WTC11 (cell line): Measurements from ENCODE around the gene SLC25A45. TPM values are rescaled to one million over a fixed set of nuclear protein-coding genes. Genes with fewer than 3 reads are reported as not detected.

ENCODE experiments used
- ATAC-seq: fragments of 200-7000 bp; cut with Tn5 transposase; 2 replicates; pipeline ENCODE4 v1.10.0; 2021; ENCODE audit warnings: mild to moderate bottlenecking, moderate library complexity
- CTCF ChIA-PET: fragments of 300-600 bp; sonication (Branson Sonifier 250); formaldehyde crosslinking; loops from one replicate; lab custom pipeline; 2021; ENCODE audit warnings: antibody characterized with exemption; lab: Charles Lee
- POLR2A ChIA-PET: fragments of 350-600 bp; sonication (Branson Sonifier 250); formaldehyde crosslinking; loops from one replicate; lab custom pipeline; 2021; ENCODE audit warnings: antibody characterized with exemption; lab: Charles Lee
- DNase-seq: peaks from one replicate; pipeline ENCODE4 v3.0.0; 2021; ENCODE audit warnings: low spot score
- H3K27ac Mint-ChIP-seq: 2 replicates; pipeline ENCODE4 v1.8.0; 2021; ENCODE audit warnings: mixed read lengths
- H3K27me3 Mint-ChIP-seq: 2 replicates; pipeline ENCODE4 v1.8.0; 2021; ENCODE audit warnings: low read depth, mild to moderate bottlenecking, moderate library complexity, mixed read lengths
- H3K36me3 Mint-ChIP-seq: 2 replicates; pipeline ENCODE4 v1.8.0; 2021; ENCODE audit warnings: mixed read lengths
- H3K4me1 Mint-ChIP-seq: 2 replicates; pipeline ENCODE4 v1.8.0; 2022; ENCODE audit warnings: mixed read lengths
- H3K4me3 Mint-ChIP-seq: 2 replicates; pipeline ENCODE4 v1.8.0; 2021; ENCODE audit warnings: mild to moderate bottlenecking, moderate library complexity, mixed read lengths
- H3K9me3 Mint-ChIP-seq: 2 replicates; pipeline ENCODE4 v1.8.0; 2021; ENCODE audit warnings: mixed read lengths
- ARID4B ChIP-seq: sonication (generic); formaldehyde crosslinking; IDR thresholded peaks from 2 replicates; pipeline ENCODE4 v1.8.0; 2023; ENCODE audit warnings: missing genetic modification reagents, mild to moderate bottlenecking, borderline replicate concordance
- ATF6 ChIP-seq: sonication (generic); formaldehyde crosslinking; IDR thresholded peaks from 2 replicates; pipeline ENCODE4 v1.8.1; 2023; ENCODE audit warnings: mild to moderate bottlenecking, missing genetic modification reagents
- CTCF ChIP-seq: fragments of 200-600 bp; IDR thresholded peaks from 2 replicates; pipeline ENCODE4 v1.8.0; 2022; ENCODE audit warnings: antibody characterized with exemption
- FOXK1 ChIP-seq: sonication (generic); formaldehyde crosslinking; IDR thresholded peaks from 2 replicates; pipeline ENCODE4 v1.8.0; 2022; ENCODE audit warnings: mild to moderate bottlenecking, moderate library complexity, missing genetic modification reagents
- MYBL2 ChIP-seq: sonication (generic); formaldehyde crosslinking; IDR thresholded peaks from 2 replicates; pipeline ENCODE4 v1.8.1; 2023; ENCODE audit warnings: mild to moderate bottlenecking, moderate library complexity, missing genetic modification reagents
- NFATC4 ChIP-seq: fragments of 250-450 bp; sonication (Bioruptor Pico); IDR thresholded peaks from 2 replicates; pipeline ENCODE4 v1.9.0; 2021; ENCODE audit warnings: mild to moderate bottlenecking
- NR2C2 ChIP-seq: sonication (generic); formaldehyde crosslinking; IDR thresholded peaks from 2 replicates; pipeline ENCODE4 v1.8.0; 2022; ENCODE audit warnings: mild to moderate bottlenecking, missing genetic modification reagents
- SMAD4 ChIP-seq: sonication (generic); formaldehyde crosslinking; IDR thresholded peaks from 2 replicates; pipeline ENCODE4 v1.8.0; 2022; ENCODE audit warnings: mild to moderate bottlenecking, missing genetic modification reagents
- SOX15 ChIP-seq: fragments of 250-450 bp; sonication (Bioruptor Pico); IDR thresholded peaks from 2 replicates; pipeline ENCODE4 v1.9.0; 2021; ENCODE audit warnings: mild to moderate bottlenecking
- USF2 ChIP-seq: sonication (generic); formaldehyde crosslinking; IDR thresholded peaks from 2 replicates; pipeline ENCODE4 v1.8.1; 2023; ENCODE audit warnings: mild to moderate bottlenecking, missing genetic modification reagents, moderate library complexity
- ZNF138 ChIP-seq: sonication (generic); formaldehyde crosslinking; conservative IDR thresholded peaks from 2 replicates; pipeline ENCODE4 v1.8.1; 2022; ENCODE audit warnings: mild to moderate bottlenecking, moderate library complexity, missing genetic modification reagents
- ZNF423 ChIP-seq: fragments of 250-450 bp; sonication (Bioruptor Pico); IDR thresholded peaks from 2 replicates; pipeline ENCODE4 v2.1.2; 2022; ENCODE audit warnings: mild to moderate bottlenecking, moderate library complexity
- ZNF532 ChIP-seq: fragments of 250-450 bp; sonication (Bioruptor Pico); IDR thresholded peaks from 2 replicates; pipeline ENCODE4 v1.9.0; 2021; ENCODE audit warnings: mild to moderate bottlenecking, borderline replicate concordance
- total RNA-seq: library from RNA; stranded (reverse); gene quantifications from 3 replicates; pipeline ENCODE4 v1.2.3, GENCODE V29; 2021

The SLC25A45 gene
- total RNA-seq, 1 experiment from 2014 or later: 1.7 TPM

- no peaks in the 10 kb centered on the region for H3K9me3 Mint-ChIP-seq
- no peaks in the 10 kb centered on the region for H3K36me3 Mint-ChIP-seq
- no peak for DNase-seq
- POLR2A ChIA-PET: interaction anchor here (1.1 kb wide), 1 partner anchor 127 kb away, joined by 4 read pairs; no protein-coding TSS in a partner anchor
- ATAC-seq: peak; percentile 23
- TF ChIP-seq CTCF: no peak
- TF ChIP-seq ZNF423 (CRISPR knock-in tag): peak; percentile 23; the same call in 1 of the 2 replicates
- no peak for TF ChIP-seq SOX15
- TF ChIP-seq ZNF138 (CRISPR knock-in tag): no peak
- H3K27ac Mint-ChIP-seq: no peak overlapping the region; the same call in 1 of the 2 replicates
- CTCF ChIA-PET: interaction anchor here (0.8 to 3.5 kb wide), 9 partner anchors 10 to 189 kb away, joined by 3 to 15 read pairs (median 4); partner anchors contain the start of gene ZNRD2
- no peaks in the 10 kb centered on the region for H3K27me3 Mint-ChIP-seq
- H3K4me3 Mint-ChIP-seq: no peak overlapping the region
- peaks cover 25% of the 10 kb centered on the region for H3K4me1 Mint-ChIP-seq
Observed at GRCh38 chr11:65380460-65381119, 1.9 kb downstream of the SLC25A45 start.

- ChIA-PET POLR2A (interaction anchor here (1.1 kb wide), 1 partner anchor 128 kb away, joined by 4 read pairs; no protein-coding TSS in a partner anchor), CTCF (interaction anchor here (1.1 to 3.5 kb wide), 5 partner anchors 10 to 161 kb away, joined by 3 to 15 read pairs (median 8); no protein-coding TSS in a partner anchor)
- Mint-ChIP-seq H3K4me1 (peaks cover 25% of the 10 kb centered on the region), H3K4me3 (no peak overlapping the region), H3K27me3 (no peaks in the 10 kb centered on the region), H3K27ac (peak overlapping the region; percentile 42; the same call in 1 of the 2 replicates), H3K9me3 (no peaks in the 10 kb centered on the region), H3K36me3 (no peaks in the 10 kb centered on the region)
- no peak for TF ChIP-seq SMAD4 (CRISPR knock-in tag)
- DNase-seq: no peak
- no peak for ATAC-seq
Observed at GRCh38 chr11:65379698-65380459, 2.6 kb downstream of the SLC25A45 start.

- CTCF ChIA-PET: interaction anchor here (0.7 to 3.5 kb wide), 11 partner anchors 11 to 215 kb away, joined by 3 to 15 read pairs (median 4); no protein-coding TSS in a partner anchor
- Mint-ChIP-seq H3K36me3 (no peaks in the 10 kb centered on the region), H3K9me3 (no peaks in the 10 kb centered on the region)
- POLR2A ChIA-PET: no interaction called here
- TF ChIP-seq FOXK1 (no peak), ZNF532 (no peak), MYBL2 (CRISPR knock-in tag) (no peak), ZNF423 (CRISPR knock-in tag) (no peak), ATF6 (CRISPR knock-in tag) (no peak), NFATC4 (no peak), NR2C2 (no peak), USF2 (CRISPR knock-in tag) (no peak), ARID4B (CRISPR knock-in tag) (no peak)
- TF ChIP-seq, all 79 proteins: peak for 0
- Mint-ChIP-seq H3K4me3 (no peak overlapping the region), H3K27me3 (no peaks in the 10 kb centered on the region), H3K27ac (no peak overlapping the region), H3K4me1 (peaks cover 20% of the 10 kb centered on the region)
- ATAC-seq (no peak), DNase-seq (no peak)
Observed at GRCh38 chr11:65378928-65379638, 3.4 kb downstream of the SLC25A45 start.
